ENCODE data around the gene IL26. TPM values are rescaled to one million over a fixed set of nuclear protein-coding genes. Genes with fewer than 3 reads are reported as not detected.
A peak's percentile ranks its signal among the peaks of the same experiment; 100 is the strongest.

Gene IL26
- total and polyA plus RNA-seq, 2 donors: 0.10 TPM; not detected in 1

GRCh38 chr12:68253504-68253903 is 27.9 kb upstream of the IL26 start, which contains the start of gene IL22:
Gene IL22 (minus strand): TSS chr12:68253604. CDS start chr12:68253448, 156 bp downstream.
- 93% methylated on average over 7 of the region's 7 CpGs for WGBS
- Histone ChIP-seq H3K27ac (ENCODE audit: low read depth) (no peak within 1 kb of the TSS), H3K4me3 (ENCODE audit: low read depth, low read length) (no peak within 1 kb of the TSS), H3K4me1 (ENCODE audit: insufficient read depth) (no peaks in the 10 kb centered on the region), H3K36me3 (ENCODE audit: insufficient read depth) (no peaks in the 10 kb centered on the region)
- no peak for DNase-seq (ENCODE audit: extremely low spot score)

DNA sequence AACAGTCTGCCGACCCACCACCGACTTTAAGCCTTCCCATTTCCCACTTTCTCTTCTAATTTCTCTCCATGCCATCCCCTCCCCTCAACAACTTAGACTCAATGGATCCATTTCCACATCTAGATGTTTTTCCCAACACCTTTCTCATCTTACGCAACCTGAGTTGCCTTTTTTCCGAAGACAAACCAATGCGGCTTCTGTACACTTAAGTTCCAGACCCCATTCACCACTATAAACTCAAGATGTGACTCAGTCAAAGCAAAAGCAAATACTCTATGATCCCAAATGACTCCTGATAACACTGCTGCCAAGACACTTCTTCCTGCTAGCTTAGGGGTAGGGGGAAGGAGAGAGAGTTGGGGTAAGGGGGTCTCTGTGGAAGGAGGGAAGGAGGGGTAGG is 26.5 kb upstream of the IL26 start:
- Histone ChIP-seq H3K27ac (ENCODE audit: low read depth) (no peak overlapping the region), H3K4me3 (ENCODE audit: low read depth, low read length) (no peak overlapping the region), H3K4me1 (ENCODE audit: insufficient read depth) (no peaks in the 10 kb centered on the region), H3K36me3 (ENCODE audit: insufficient read depth) (no peaks in the 10 kb centered on the region)
- 94% methylated on average over 5 of the region's 5 CpGs for WGBS
- DNase-seq (ENCODE audit: extremely low spot score): no peak

DNA sequence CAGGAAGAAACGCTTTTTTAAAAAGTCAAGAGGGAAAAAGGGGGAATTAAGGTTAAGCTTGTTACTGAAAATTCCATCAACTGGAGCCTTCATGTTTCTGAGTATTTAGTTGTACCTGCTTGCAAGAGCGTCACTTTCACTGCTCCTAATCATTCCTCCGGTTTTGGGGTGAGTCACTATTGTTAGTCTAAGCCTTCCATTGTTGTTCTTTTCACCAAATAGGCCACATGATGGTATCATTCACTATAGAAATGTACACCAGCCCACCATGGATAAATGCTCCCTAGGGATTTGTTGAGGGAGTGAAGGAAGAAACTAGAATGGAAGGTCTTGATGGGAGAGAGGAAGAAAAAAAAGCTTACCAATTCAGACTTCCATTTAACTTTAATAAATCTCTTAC is 24.8 kb upstream of the IL26 start:
- Histone ChIP-seq H3K27ac (ENCODE audit: low read depth) (no peak overlapping the region), H3K4me1 (ENCODE audit: insufficient read depth) (no peaks in the 10 kb centered on the region), H3K4me3 (ENCODE audit: low read depth, low read length) (no peak overlapping the region), H3K36me3 (ENCODE audit: insufficient read depth) (no peaks in the 10 kb centered on the region)
- DNase-seq (ENCODE audit: extremely low spot score): no peak
- WGBS: 78% methylated on average over 3 of the region's 3 CpGs

- no peak overlapping the region for H3K27ac ChIP-seq (ENCODE audit: low read depth)
Measured at GRCh38 chr12:68247785-68248184, 22.2 kb upstream of the IL26 start.

GRCh38 chr12:68246350-68246749 is 20.7 kb upstream of the IL26 start:
- H3K4me1 ChIP-seq (ENCODE audit: insufficient read depth): no peaks in the 10 kb centered on the region
- no peak overlapping the region for H3K27ac ChIP-seq (ENCODE audit: low read depth)
- no peak for DNase-seq (ENCODE audit: extremely low spot score)
- WGBS: 68% methylated on average over 6 of the region's 6 CpGs
- no peak overlapping the region for H3K4me3 ChIP-seq (ENCODE audit: low read depth, low read length)
- no peaks in the 10 kb centered on the region for H3K36me3 ChIP-seq (ENCODE audit: insufficient read depth)

More at GRCh38 chr12:68247785-68248184, 22.2 kb upstream of the IL26 start:
- H3K4me1 ChIP-seq (ENCODE audit: insufficient read depth): no peaks in the 10 kb centered on the region
- no peak for DNase-seq (ENCODE audit: extremely low spot score)
- no peak overlapping the region for H3K4me3 ChIP-seq (ENCODE audit: low read depth, low read length)
- H3K36me3 ChIP-seq (ENCODE audit: insufficient read depth): no peaks in the 10 kb centered on the region

GRCh38 chr12:68245180-68246021 is 19.8 kb upstream of the IL26 start:
- 14% methylated on average over 6 of the region's 6 CpGs for WGBS
- DNase-seq (ENCODE audit: extremely low spot score): peak; percentile 62
- Histone ChIP-seq H3K4me3 (ENCODE audit: low read depth, low read length) (peak overlapping the region; percentile 15), H3K4me1 (ENCODE audit: insufficient read depth) (no peaks in the 10 kb centered on the region), H3K36me3 (ENCODE audit: insufficient read depth) (no peaks in the 10 kb centered on the region), H3K27ac (ENCODE audit: low read depth) (no peak overlapping the region)

- no peak overlapping the region for H3K4me3 ChIP-seq (ENCODE audit: low read depth, low read length)
- no peak overlapping the region for H3K27ac ChIP-seq (ENCODE audit: low read depth)
- no peak for DNase-seq (ENCODE audit: extremely low spot score)
- H3K36me3 ChIP-seq (ENCODE audit: insufficient read depth): no peaks in the 10 kb centered on the region
- H3K4me1 ChIP-seq (ENCODE audit: insufficient read depth): no peaks in the 10 kb centered on the region
Measured at GRCh38 chr12:68242777-68243176, 17.2 kb upstream of the IL26 start.

- WGBS: 9% methylated on average over 1 of the region's 1 CpG
- Histone ChIP-seq H3K36me3 (ENCODE audit: insufficient read depth) (no peaks in the 10 kb centered on the region), H3K4me3 (ENCODE audit: low read depth, low read length) (no peak overlapping the region), H3K27ac (ENCODE audit: low read depth) (no peak overlapping the region), H3K4me1 (ENCODE audit: insufficient read depth) (no peaks in the 10 kb centered on the region)
- no peak for DNase-seq (ENCODE audit: extremely low spot score)
Measured at GRCh38 chr12:68240975-68241374, 15.4 kb upstream of the IL26 start.

DNA sequence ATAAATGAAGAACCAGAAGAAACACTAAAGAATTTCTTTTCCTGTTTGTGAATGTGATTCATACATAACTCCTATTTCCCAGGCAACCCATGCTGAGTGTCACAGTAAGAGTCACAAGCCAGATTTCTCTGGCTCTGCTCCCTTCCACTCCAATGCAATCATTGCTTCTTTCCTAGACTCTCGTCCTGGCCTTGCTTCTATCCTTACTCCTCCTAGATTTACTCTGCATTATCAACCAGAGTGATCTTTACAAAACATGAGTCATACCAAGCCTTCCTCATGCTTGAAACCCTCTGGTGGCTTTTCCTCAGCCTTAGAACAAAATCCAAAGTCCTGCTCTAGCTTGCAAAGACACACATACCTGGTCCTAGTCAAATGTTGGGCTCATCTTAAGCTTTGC is 14.5 kb upstream of the IL26 start:
- H3K27ac ChIP-seq (ENCODE audit: low read depth): no peak overlapping the region

GRCh38 chr12:68239309-68239982 is 13.8 kb upstream of the IL26 start:
- H3K4me3 ChIP-seq (ENCODE audit: low read depth, low read length): no peak overlapping the region
- 75% methylated on average over 6 of the region's 6 CpGs for WGBS
- H3K36me3 ChIP-seq (ENCODE audit: insufficient read depth): no peaks in the 10 kb centered on the region
- H3K4me1 ChIP-seq (ENCODE audit: insufficient read depth): no peaks in the 10 kb centered on the region
- no peak for DNase-seq (ENCODE audit: extremely low spot score)
- H3K27ac ChIP-seq (ENCODE audit: low read depth): no peak overlapping the region

More for the DNA sequence above, 14.5 kb upstream of the IL26 start:
- Histone ChIP-seq H3K4me1 (ENCODE audit: insufficient read depth) (no peaks in the 10 kb centered on the region), H3K36me3 (ENCODE audit: insufficient read depth) (no peaks in the 10 kb centered on the region), H3K4me3 (ENCODE audit: low read depth, low read length) (no peak overlapping the region)
- DNase-seq (ENCODE audit: extremely low spot score): no peak
- 21% methylated on average over 1 of the region's 1 CpG for WGBS

- no peak overlapping the region for H3K4me3 ChIP-seq (ENCODE audit: low read depth, low read length)
- no peak for DNase-seq (ENCODE audit: extremely low spot score)
- no peaks in the 10 kb centered on the region for H3K36me3 ChIP-seq (ENCODE audit: insufficient read depth)
- no peak overlapping the region for H3K27ac ChIP-seq (ENCODE audit: low read depth)
- WGBS: 32% methylated on average over 2 of the region's 2 CpGs
- no peaks in the 10 kb centered on the region for H3K4me1 ChIP-seq (ENCODE audit: insufficient read depth)
Measured at GRCh38 chr12:68237619-68238018, 12.0 kb upstream of the IL26 start.

GRCh38 chr12:68237078-68237477 is 11.5 kb upstream of the IL26 start:
- Histone ChIP-seq H3K27ac (ENCODE audit: low read depth) (no peak overlapping the region), H3K4me3 (ENCODE audit: low read depth, low read length) (no peak overlapping the region), H3K36me3 (ENCODE audit: insufficient read depth) (no peaks in the 10 kb centered on the region), H3K4me1 (ENCODE audit: insufficient read depth) (no peaks in the 10 kb centered on the region)
- 58% methylated on average over 2 of the region's 2 CpGs for WGBS
- DNase-seq (ENCODE audit: extremely low spot score): no peak

DNA sequence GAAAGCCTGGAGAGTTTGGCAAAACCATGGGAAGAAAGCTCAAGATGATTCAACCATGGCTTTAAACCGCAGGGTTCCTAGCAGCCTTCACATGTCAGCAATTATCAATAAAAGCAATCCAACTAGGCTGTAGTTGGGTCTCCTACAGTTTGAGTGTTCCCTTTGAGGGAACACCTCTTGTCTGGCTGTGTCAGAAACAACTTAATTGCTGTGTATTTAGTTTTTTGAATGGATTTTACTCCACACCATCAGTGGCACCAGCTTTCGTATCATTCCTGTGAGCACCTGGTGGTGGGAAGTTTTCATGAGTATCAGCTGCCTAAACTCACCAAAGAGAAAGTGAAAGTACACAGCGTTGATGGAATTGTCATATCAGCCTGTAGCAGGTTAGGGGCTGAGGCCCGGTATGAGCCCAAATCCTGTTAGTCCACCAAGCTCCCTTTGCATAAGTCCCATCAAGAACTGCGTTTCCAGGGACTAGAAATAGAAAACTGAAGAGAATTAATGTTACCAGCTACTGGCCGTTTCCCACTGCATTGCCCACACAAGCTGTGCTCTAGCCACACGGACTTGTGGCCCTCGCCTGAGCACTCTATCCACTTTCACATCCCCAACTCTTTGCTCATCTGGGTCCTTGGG is 10.9 kb upstream of the IL26 start:
- no peaks in the 10 kb centered on the region for H3K36me3 ChIP-seq (ENCODE audit: insufficient read depth)
- no peak overlapping the region for H3K27ac ChIP-seq (ENCODE audit: low read depth)

GRCh38 chr12:68235576-68235975 is 10.0 kb upstream of the IL26 start:
- no peaks in the 10 kb centered on the region for H3K4me1 ChIP-seq (ENCODE audit: insufficient read depth)
- H3K27ac ChIP-seq (ENCODE audit: low read depth): no peak overlapping the region
- no peaks in the 10 kb centered on the region for H3K36me3 ChIP-seq (ENCODE audit: insufficient read depth)
- no peak for DNase-seq (ENCODE audit: extremely low spot score)
- WGBS: 61% methylated on average over 2 of the region's 2 CpGs
- no peak overlapping the region for H3K4me3 ChIP-seq (ENCODE audit: low read depth, low read length)

More for the DNA sequence above, 10.9 kb upstream of the IL26 start:
- no peak for DNase-seq (ENCODE audit: extremely low spot score)
- Histone ChIP-seq H3K4me3 (ENCODE audit: low read depth, low read length) (peak overlapping the region; percentile 22), H3K4me1 (ENCODE audit: insufficient read depth) (no peaks in the 10 kb centered on the region)
- 79% methylated on average over 8 of the region's 8 CpGs for WGBS

Data from urinary bladder (tissue), 4 donors.